IPS DF 6.9 (cell line): ENCODE measurements around the gene LSM14A.
"Not testable (repeated sequence)": the region's sequence is repeated elsewhere in the genome, so short reads cannot be mapped to it uniquely, and the experiment has no call there.

Source experiments
- DNase-seq: peaks from one replicate; pipeline ENCODE4 v3.0.0-alpha.2; 2013; ENCODE audit warnings: low read depth, low spot score
- H3K27ac ChIP-seq: one replicate; pipeline ENCODE4 v1.5.1; 2013; ENCODE audit warnings: low read length, control low read depth
- H3K27me3 ChIP-seq: 2 replicates; pipeline ENCODE4 v1.6.1; 2013; ENCODE audit warnings: mild to moderate bottlenecking, low read length; ENCODE audit not compliant: control insufficient read depth, insufficient read depth
- H3K36me3 ChIP-seq: 2 replicates; pipeline ENCODE4 v1.6.1; 2013; ENCODE audit warnings: low read length; ENCODE audit not compliant: control insufficient read depth, insufficient read depth
- H3K4me1 ChIP-seq: 2 replicates; pipeline ENCODE4 v1.6.1; 2013; ENCODE audit warnings: low read length; ENCODE audit not compliant: control insufficient read depth, insufficient read depth
- H3K4me3 ChIP-seq: 2 replicates; pipeline ENCODE4 v1.5.1; 2013; ENCODE audit warnings: mild to moderate bottlenecking, low read length
- H3K9me3 ChIP-seq: 2 replicates; pipeline ENCODE4 v1.6.1; 2013; ENCODE audit warnings: low read length, inconsistent platforms; ENCODE audit not compliant: control insufficient read depth, insufficient read depth
- WGBS: extraction: QIAGEN DNeasy Blood & Tissue Kit; methylation state at CpG from one replicate; pipeline ENCODE4 v1.1.7; 2013; ENCODE audit warnings: mixed read lengths, missing lambda C conversion rate; ENCODE audit not compliant: insufficient read length, insufficient coverage; 5-methylcytosine and 5-hydroxymethylcytosine counted together

LSM14A gene

DNA sequence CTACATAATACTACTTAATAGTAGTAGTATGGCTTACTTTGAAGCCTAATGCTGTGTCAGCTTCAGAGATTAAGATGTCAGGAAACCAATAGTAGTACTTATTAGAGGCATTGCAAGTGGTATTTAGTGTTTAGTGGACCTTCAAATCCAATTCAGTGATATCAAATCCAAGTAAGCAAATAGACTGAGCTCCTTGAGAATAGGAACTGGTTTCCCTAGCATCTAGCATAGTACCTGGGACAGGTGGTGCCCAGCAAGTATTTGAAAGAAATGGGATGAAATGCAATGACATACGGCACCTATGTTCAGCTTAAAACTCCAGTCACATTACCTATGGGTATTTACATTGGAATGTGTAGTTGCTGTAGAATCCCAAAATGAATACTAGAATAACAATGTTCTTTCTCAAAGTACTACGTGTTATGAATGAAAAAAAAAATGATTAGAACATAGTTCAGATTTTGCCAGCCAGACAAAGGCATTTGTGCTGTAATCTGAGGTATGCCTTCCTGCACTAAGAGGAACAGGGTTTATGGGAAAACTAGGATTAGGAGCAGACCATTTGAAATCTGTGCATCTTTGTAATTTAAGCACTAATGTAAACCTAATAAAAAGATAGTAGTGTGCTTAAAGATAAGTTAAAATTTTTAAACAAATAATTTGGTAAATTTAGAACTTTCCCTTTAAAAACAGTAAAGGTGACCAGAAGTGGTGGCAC, 17.1 kb downstream of the LSM14A start:
- Histone ChIP-seq H3K4me3 (no peak overlapping the region), H3K4me1 (no peaks in the 10 kb centered on the region), H3K36me3 (peaks cover 1% of the 10 kb centered on the region; the same call in 1 of the 2 replicates), H3K9me3 (no peaks in the 10 kb centered on the region), H3K27me3 (no peaks in the 10 kb centered on the region), H3K27ac (no peak overlapping the region)
- DNase-seq: no peak
- WGBS: no CpG with 5 or more reads among the region's 2 CpGs

DNA sequence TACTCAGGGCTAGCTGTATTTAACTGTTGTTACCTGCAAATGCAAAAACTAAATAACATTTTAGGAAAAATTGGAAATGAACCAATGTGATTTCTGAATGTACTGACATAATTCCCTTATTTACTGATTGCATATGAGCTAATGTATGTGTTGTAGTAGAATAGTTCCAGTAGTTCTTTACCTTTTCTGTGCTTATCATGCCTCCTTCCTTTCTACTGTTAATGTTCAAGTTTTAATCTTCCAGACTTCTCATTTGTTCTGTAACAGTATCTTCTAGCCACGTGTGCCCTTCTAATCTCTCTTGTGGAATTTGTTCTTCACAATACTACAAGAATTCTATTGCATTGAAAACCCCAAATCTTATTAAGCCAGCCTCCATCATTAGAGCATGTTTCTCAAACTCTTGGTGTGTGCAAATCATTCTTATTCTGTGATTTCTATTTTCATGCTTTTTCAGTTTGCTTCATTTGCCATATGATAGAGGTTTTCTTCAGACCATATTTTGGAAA, 17.7 kb downstream of the LSM14A start:
- no peak for DNase-seq
- H3K27ac ChIP-seq: no peak overlapping the region
- H3K36me3 ChIP-seq: peaks cover 3% of the 10 kb centered on the region; the same call in 1 of the 2 replicates
- H3K27me3 ChIP-seq: no peaks in the 10 kb centered on the region
- no peaks in the 10 kb centered on the region for H3K4me1 ChIP-seq
- no peak overlapping the region for H3K4me3 ChIP-seq
- H3K9me3 ChIP-seq: no peaks in the 10 kb centered on the region
- WGBS: no CpG with 5 or more reads among the region's 1 CpG

DNA sequence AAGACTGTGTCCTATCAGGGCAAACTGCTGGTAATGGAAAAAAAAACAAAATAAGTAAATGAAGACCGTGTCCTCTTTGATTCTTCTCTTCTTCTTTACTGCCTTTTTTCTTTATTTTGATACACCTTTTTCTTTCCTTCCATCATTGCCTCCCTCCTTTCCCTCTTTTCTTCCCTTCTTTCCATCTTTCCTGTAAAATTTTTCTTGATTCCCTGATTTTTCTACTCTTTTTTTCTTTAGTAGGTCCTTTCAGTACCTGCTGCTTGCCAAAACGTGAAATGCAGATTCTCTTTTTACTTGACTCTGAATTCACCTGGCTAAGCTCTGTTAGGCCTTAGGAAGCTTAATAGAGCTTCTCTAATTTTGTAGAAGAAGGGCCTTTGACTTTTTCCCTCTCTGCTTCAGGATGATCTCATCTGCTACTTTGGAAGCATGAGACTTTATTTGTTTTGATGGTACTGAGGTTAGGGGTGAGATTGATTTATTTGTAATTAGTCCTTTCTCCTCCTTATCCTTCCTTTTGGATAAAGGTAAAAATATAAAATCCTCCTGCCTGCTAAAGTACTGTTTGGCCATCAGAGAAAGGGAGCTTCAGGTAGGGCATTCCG, 19.2 kb downstream of the LSM14A start:
- Histone ChIP-seq H3K4me3 (no peak overlapping the region), H3K4me1 (no peaks in the 10 kb centered on the region), H3K27me3 (no peaks in the 10 kb centered on the region), H3K27ac (no peak overlapping the region), H3K9me3 (no peaks in the 10 kb centered on the region), H3K36me3 (peaks cover 4% of the 10 kb centered on the region; the same call in 1 of the 2 replicates)
- no peak for DNase-seq
- no CpG with 5 or more reads among the region's 3 CpGs for WGBS

DNA sequence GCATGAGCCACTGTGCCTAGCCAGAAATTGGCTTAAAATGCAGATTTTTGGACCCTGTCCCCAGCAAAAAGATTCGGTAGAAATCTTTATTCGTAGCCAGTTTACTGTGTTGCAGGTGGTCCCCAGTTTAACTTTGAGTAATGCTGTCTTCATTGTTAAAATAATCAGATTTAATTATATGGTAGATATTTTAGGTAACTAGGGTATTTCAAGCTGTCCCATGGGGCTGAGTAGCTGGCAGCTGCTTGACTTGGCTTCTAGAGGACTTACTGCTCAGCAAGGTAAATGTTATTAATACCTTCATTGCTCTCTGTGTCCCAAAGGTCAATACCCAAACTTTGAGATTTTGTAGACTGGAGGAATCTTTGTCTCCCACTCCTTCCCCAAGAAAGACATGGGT, 21.1 kb downstream of the LSM14A start:
- Histone ChIP-seq H3K36me3 (peaks cover 5% of the 10 kb centered on the region; the same call in 1 of the 2 replicates), H3K4me1 (no peaks in the 10 kb centered on the region), H3K4me3 (no peak overlapping the region), H3K27ac (no peak overlapping the region), H3K9me3 (no peaks in the 10 kb centered on the region), H3K27me3 (no peaks in the 10 kb centered on the region)
- DNase-seq: no peak
- WGBS: no CpG with 5 or more reads among the region's 2 CpGs

DNA sequence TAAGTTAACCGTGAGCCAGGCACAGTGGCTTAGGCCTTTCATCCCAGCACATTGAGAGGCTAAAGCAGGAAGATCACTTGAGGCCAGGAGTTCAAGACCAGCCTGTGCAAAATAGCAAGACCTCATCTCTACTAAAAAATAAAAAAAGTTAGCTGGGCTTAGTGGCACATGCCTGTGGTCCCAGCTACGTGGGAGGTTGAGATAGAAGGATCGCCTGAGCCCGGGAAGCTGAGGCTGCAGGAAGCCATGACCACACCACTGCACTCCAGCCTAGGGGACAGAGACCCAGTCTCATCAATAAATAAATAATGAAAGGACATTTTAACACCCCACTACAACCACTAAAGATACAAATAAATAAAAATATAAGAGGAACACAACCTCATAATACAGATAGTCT, 21.6 kb downstream of the LSM14A start:
- no CpG with 5 or more reads among the region's 4 CpGs for WGBS
- peaks cover 5% of the 10 kb centered on the region; the same call in 1 of the 2 replicates for H3K36me3 ChIP-seq
- H3K4me3 ChIP-seq: no peak overlapping the region
- H3K9me3 ChIP-seq: no peaks in the 10 kb centered on the region
- DNase-seq: no peak
- H3K27ac ChIP-seq: no peak overlapping the region
- no peaks in the 10 kb centered on the region for H3K27me3 ChIP-seq
- no peaks in the 10 kb centered on the region for H3K4me1 ChIP-seq

DNA sequence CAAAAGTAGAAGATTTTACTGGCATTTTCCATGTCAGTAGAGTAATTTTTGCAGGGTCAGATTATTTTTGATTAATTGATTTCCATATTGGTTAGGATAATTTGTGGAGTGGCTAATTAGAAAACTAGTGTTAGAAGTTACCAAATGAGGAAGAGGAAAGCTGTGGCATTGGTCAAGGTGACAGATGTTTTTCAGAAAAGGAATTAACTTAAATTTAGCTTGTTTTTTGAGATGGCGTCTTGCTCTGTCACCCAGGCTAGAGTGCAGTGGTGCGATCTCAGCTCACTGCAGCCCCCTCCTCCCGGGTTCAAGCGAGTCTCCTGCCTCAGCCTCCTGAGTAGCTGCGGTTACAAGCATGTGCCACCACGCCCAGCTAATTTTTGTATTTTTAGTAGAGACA, 28.8 kb downstream of the LSM14A start:
- Histone ChIP-seq H3K4me1 (no peaks in the 10 kb centered on the region), H3K9me3 (no peaks in the 10 kb centered on the region), H3K27ac (no peak overlapping the region), H3K4me3 (no peak overlapping the region), H3K27me3 (no peaks in the 10 kb centered on the region), H3K36me3 (peaks cover 2% of the 10 kb centered on the region; the same call in 1 of the 2 replicates)
- no CpG with 5 or more reads among the region's 6 CpGs for WGBS
- DNase-seq: no peak

DNA sequence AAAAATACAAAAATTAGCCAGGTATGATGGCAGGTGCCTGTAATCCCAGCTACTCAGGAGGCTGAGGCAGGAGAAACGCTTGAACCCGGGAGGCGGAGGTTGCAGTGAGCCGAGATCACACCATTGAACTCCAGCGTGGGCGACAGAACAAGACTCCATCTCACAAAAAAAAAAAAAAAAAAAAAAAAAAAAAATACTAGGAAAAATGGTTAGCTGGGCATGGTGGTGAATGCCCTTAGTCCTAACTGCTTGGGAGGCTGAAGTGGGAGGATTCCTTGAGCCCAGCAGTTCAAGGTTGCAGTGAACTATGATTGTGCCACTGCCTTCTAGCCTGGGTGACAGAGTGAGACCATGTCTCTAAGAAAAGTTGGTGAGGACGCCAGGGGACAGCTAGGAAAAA, 33.0 kb downstream of the LSM14A start:
- not testable (repeated sequence) for H3K36me3 ChIP-seq, DNase-seq, H3K27ac ChIP-seq

DNA sequence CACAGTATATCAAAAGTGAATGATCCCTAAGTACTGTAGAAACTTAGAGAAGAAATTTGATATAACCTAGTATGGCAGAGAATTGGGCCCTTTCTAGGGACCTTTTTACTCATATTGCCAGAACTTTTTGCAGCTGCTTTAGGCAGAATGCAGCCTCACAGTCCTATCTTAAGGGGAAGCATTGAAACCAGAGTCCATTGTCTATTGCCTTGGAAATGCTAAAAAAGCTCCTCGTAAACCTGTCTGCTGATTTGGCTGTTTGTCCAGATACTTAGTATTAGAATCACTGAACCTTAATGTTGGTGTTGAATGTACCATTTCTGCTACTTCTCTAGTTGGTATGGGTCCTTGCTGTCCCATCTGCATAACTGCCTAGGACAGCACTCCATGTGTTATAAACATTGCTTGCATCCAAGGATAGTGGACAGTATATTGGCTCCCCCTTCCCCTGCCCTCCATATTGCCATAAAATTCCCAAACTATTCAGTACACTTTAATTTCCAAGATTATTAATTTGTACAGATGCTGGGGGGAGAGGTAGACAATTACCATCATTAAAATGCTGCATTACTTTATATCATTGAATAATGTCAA, 36.1 kb downstream of the LSM14A start:
- DNase-seq: no peak
- H3K4me3 ChIP-seq: no peak overlapping the region
- peaks cover 9% of the 10 kb centered on the region; the same call in 1 of the 2 replicates for H3K36me3 ChIP-seq

More for the DNA sequence above, 33.0 kb downstream of the LSM14A start:
- no CpG with 5 or more reads among the region's 7 CpGs for WGBS
- not testable (repeated sequence) for H3K4me1 ChIP-seq, H3K4me3 ChIP-seq, H3K9me3 ChIP-seq, H3K27me3 ChIP-seq

DNA sequence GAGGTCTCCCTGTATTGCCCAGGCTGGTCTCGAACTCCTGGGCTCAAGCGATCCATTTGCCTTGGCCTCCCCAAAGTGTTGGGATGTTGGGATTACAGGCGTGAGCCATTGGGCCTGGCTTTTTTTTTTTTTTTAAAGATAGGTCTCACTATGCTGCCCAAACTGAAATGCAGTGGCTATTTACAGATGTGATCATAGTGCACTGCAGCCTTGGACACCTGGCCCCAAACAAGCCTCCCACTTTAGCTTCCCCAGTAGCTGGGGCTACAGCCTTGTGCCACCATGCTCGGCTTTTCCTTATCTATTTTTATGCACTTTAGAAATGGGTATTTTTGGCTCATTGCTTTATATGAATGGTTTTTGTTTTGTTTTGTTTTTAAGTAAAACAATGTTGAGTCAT, 37.4 kb downstream of the LSM14A start:
- no peak for DNase-seq
- no CpG with 5 or more reads among the region's 4 CpGs for WGBS
- no peak overlapping the region for H3K4me3 ChIP-seq
- peaks cover 9% of the 10 kb centered on the region; the same call in 1 of the 2 replicates for H3K36me3 ChIP-seq
- no peaks in the 10 kb centered on the region for H3K4me1 ChIP-seq
- H3K27ac ChIP-seq: no peak overlapping the region
- H3K27me3 ChIP-seq: no peaks in the 10 kb centered on the region
- H3K9me3 ChIP-seq: no peaks in the 10 kb centered on the region

More for the DNA sequence above, 36.1 kb downstream of the LSM14A start:
- Histone ChIP-seq H3K27me3 (no peaks in the 10 kb centered on the region), H3K4me1 (no peaks in the 10 kb centered on the region), H3K27ac (no peak overlapping the region), H3K9me3 (no peaks in the 10 kb centered on the region)
- WGBS: no CpG with 5 or more reads among the region's 1 CpG

DNA sequence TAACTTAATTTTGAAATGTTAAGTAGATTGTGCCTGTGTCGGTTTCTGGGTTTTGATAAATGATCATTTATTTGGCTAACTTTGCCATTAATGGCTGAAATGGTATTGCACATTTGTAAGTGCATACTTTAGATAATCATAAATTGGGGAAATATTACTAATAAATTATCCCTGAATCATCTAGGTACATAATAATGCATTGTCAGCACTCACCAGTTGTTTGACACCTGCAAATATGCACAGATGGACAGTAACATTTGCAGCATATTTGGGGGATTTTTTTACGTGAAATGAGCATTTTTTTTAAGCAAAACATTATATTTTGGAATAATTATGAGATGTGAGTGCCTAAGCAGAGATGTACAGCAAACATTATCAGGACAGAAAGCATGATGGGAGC, 41.0 kb downstream of the LSM14A start:
- peaks cover 8% of the 10 kb centered on the region; the same call in 1 of the 2 replicates for H3K36me3 ChIP-seq
- H3K9me3 ChIP-seq: no peaks in the 10 kb centered on the region
- DNase-seq: no peak
- H3K4me3 ChIP-seq: no peak overlapping the region
- no peak overlapping the region for H3K27ac ChIP-seq
- no peaks in the 10 kb centered on the region for H3K27me3 ChIP-seq
- WGBS: 100% methylated on average over 1 of the region's 2 CpGs
- H3K4me1 ChIP-seq: no peaks in the 10 kb centered on the region
